ENCODE results near the gene EFCC1. TPM values are rescaled to one million over a fixed set of nuclear protein-coding genes. Genes with fewer than 3 reads are reported as not detected.
"Not testable (repeated sequence)": the region's sequence is repeated elsewhere in the genome, so short reads cannot be mapped to it uniquely, and the experiment has no call there.

The EFCC1 gene
- total RNA-seq, 1 donor from 2014 or later, result 0.94 TPM

DNA sequence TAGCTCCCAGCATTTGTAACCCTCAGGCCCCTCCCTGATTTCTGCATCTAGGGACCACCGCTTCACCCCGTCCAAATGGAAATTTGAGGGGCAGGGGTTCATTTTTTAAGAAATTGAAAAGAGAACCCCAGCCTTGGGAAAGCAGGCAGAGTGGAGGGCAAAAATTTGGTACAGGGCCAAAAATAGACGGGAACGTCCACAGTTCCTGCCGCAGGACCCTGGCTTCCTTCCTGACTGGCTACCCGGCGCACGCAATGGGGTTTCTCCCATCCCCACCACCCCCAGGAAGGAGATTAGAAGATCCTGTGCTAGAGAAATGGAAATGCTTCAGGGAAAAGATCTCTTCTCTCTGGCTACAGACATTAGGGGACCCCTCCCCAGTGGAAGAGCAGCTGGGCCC, 80.4 kb downstream of the EFCC1 start:
- no peak for DNase-seq

DNA sequence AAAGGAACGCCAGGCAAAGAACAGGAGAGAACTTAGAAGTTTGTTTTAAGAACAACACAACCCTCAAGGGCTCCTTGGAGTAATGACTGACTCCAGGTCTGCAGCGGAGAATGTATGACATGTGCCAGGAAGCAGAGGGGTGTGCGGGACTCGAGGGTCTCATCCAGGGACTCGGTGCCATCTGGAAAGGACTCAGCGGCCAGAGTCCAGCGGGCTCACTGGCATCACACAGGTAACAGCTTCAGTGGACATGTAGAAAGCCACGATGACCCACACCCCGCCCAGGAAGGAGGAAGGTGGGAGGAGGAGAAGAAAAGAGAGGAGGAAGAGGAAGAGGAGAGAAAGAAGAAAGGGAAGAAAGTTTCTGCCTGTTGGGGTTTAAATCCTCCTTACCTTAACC, 80.9 kb downstream of the EFCC1 start:
- no peak for DNase-seq

GRCh38 chr3:129084501-129084900, 83.4 kb downstream of the EFCC1 start:
- DNase-seq, result no peak

GRCh38 chr3:129085165-129085715, 84.1 kb downstream of the EFCC1 start:
- no peak for DNase-seq

DNA sequence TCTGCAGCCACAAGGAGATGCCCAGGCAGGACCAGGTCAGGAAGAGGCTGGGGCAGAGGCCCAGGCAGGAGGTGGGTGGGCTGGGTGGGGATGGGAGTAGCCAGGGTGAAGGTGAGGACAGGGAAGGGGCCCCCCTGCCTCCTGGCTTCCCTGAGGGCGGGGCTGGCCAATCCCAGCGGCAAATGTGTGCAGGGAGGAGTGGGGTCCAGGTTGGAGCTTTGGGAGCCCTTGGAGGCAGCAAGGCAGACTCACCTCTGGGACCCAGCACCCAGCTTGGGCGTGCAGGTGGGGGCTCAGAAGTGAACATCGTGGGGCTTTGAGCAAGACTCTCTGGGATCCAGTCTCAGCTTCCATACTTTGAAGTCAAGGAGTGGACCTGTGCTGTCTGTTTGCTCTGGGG, 84.7 kb downstream of the EFCC1 start:
- no peak for DNase-seq

DNA sequence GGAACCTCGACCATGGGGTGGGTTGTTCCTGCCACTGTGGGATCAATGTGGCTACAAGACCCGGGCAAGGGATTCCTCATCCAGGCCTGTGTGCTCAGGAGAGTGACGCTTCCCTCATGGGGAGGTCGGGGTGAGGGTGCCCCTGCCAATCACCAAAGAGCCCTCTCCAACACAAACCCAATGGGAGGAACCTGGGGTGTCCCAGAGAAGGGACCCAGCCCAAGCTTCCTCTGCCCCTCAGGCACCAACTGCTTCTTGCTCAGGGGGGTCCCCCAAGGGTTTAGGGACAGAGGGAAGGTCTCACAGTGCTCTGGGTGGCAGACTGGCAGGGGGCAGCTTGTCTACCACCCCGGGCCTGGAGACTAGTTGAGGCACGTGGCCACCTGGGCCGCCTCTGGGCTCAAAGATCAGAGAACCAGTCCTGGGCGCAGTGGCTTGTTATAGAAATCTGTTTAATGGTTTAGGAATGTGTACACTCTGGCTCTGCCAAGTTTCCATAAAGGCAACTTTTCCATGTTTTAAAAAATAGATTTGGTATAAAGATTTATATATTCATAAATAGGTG, 86.1 kb downstream of the EFCC1 start:
- no peak for DNase-seq

DNA sequence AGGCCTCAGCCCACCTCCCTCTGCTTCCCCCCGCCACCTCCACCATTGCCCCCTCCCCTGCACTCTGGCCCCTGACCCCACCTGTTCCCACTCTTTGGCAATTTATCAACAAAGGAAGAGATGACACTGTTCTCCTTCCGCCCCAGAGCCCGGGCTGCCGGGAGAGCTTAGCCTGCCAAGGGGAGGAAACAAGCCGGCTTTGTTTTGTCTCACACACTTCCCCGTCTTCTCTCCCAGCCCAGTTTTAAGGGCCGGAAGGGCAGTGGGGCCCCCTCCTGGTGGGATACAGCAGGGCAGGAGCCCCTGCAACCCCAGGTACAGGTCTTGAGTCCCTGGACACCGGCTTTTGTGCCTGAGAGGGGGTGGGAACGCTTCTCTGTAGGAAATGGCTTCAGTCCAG, 86.8 kb downstream of the EFCC1 start:
- DNase-seq, result not testable (repeated sequence)

- not testable (repeated sequence) for DNase-seq
Observed at GRCh38 chr3:129088312-129088711, 87.2 kb downstream of the EFCC1 start.

Other genes with a start within 250 kb of the EFCC1 start
- 27.6 TPM for gene ACAD9, start 121.7 kb upstream of the EFCC1 start, total RNA-seq
- gene CFAP92, start 7.2 kb upstream of the EFCC1 start, total RNA-seq, result 2.2 TPM
- not detected for gene GP9, start 59.5 kb downstream of the EFCC1 start, total RNA-seq
- 3.3 TPM for gene RAB43, start 120.5 kb downstream of the EFCC1 start, total RNA-seq
- gene ISY1, start 159.8 kb downstream of the EFCC1 start, total RNA-seq, result 16.8 TPM
- gene CNBP, start 182.6 kb downstream of the EFCC1 start, total RNA-seq, result 169 TPM
- 117 TPM for gene COPG1, start 248.3 kb downstream of the EFCC1 start, total RNA-seq

All from occipital lobe (tissue), 2 donors.